ENCODE measurements around the gene PDHB.

GRCh38 chr3:58424613-58425012 is 9.0 kb downstream of the PDHB start:
- TF ChIP-seq ELF4 (IDR thresholded peaks at IDR 0.05): no peak
- TF ChIP-seq BHLHE40 (IDR thresholded peaks at IDR 0.05; ENCODE audit: borderline replicate concordance): no peak
- no peak for TF ChIP-seq SP1 (IDR thresholded peaks at IDR 0.05)
- no peak for TF ChIP-seq TARDBP (IDR thresholded peaks at IDR 0.05)
- TF ChIP-seq FOXM1 (IDR thresholded peaks at IDR 0.05; ENCODE audit: borderline replicate concordance): no peak
- no peak for TF ChIP-seq FOXK2 (IDR thresholded peaks at IDR 0.05)
- no peak for TF ChIP-seq L3MBTL2 (conservative IDR thresholded peaks at IDR 0.05)
